ENCODE data around the gene PKNOX2. TPM values are rescaled to one million over a fixed set of nuclear protein-coding genes. Genes with fewer than 3 reads are reported as not detected.

Gene PKNOX2
- total RNA-seq, 4 donors from 2014 or later: 1.5 to 4.6 (median 2.8) TPM

- intact Hi-C loops (cut with DNase I; ENCODE audit: low total_unique reads): no loop called here
- 83 to 87% methylated on average over 24 of the region's 24 CpGs for WGBS, 2 donors
- TF ChIP-seq CTCF (IDR thresholded peaks at IDR 0.05) (no peak), POLR2A (IDR thresholded peaks at IDR 0.05) (no peak)
- no peak for DNase-seq (ENCODE audit: low spot score in 2 of 2)
- H3K4me3 ChIP-seq (ENCODE audit: low read depth, poor library complexity, severe bottlenecking): no peak overlapping the region
These were observed 71.7 kb downstream of the PKNOX2 start for GRCh38 chr11:125236072-125236825.

GRCh38 chr11:125239585-125240560 is 75.3 kb downstream of the PKNOX2 start:
- intact Hi-C loops (cut with DNase I; ENCODE audit: low total_unique reads): no loop called here
- whole genome bisulfite sequencing, 2 donors: 85 to 87% methylated on average over 26 of the region's 26 CpGs
- H3K4me3 ChIP-seq (ENCODE audit: low read depth, poor library complexity, severe bottlenecking): no peak overlapping the region
- TF ChIP-seq POLR2A (IDR thresholded peaks at IDR 0.05): no peak
- TF ChIP-seq CTCF (IDR thresholded peaks at IDR 0.05): no peak
- no peak for DNase-seq (ENCODE audit: low spot score in 2 of 2)

- no peak for TF ChIP-seq POLR2A (IDR thresholded peaks at IDR 0.05)
- no peak for TF ChIP-seq CTCF (IDR thresholded peaks at IDR 0.05)
- no peak for DNase-seq (ENCODE audit: low spot score in 2 of 2)
- 91 to 93% methylated on average over 5 of the region's 5 CpGs for WGBS, 2 donors
- intact Hi-C loops (cut with DNase I; ENCODE audit: low total_unique reads): no loop called here
- no peak overlapping the region for H3K4me3 ChIP-seq (ENCODE audit: low read depth, poor library complexity, severe bottlenecking)
These were observed 76.6 kb downstream of the PKNOX2 start for GRCh38 chr11:125241104-125241503.

- H3K4me3 ChIP-seq (ENCODE audit: low read depth, poor library complexity, severe bottlenecking): no peak overlapping the region
- intact Hi-C loops (cut with DNase I; ENCODE audit: low total_unique reads): no loop called here
- DNase-seq (ENCODE audit: low spot score in 2 of 2): no peak
- TF ChIP-seq POLR2A (IDR thresholded peaks at IDR 0.05): no peak
- TF ChIP-seq CTCF (IDR thresholded peaks at IDR 0.05): no peak
- 71 to 75% methylated on average over 11 of the region's 11 CpGs for WGBS, 2 donors
These were observed 77.7 kb downstream of the PKNOX2 start for GRCh38 chr11:125242141-125242775.

- TF ChIP-seq POLR2A (IDR thresholded peaks at IDR 0.05) (no peak), CTCF (IDR thresholded peaks at IDR 0.05) (no peak)
- H3K4me3 ChIP-seq (ENCODE audit: low read depth, poor library complexity, severe bottlenecking): no peak overlapping the region
- intact Hi-C loops (cut with DNase I; ENCODE audit: low total_unique reads): no loop called here
- DNase-seq (ENCODE audit: low spot score in 2 of 2): no peak
- WGBS, 2 donors: 69 to 89% methylated on average over 3 to 4 of the region's 4 CpGs
These were observed 79.6 kb downstream of the PKNOX2 start for GRCh38 chr11:125244166-125244565.

All from lower leg skin (tissue), 4 donors.